Measurements from ENCODE around the gene DOCK8.
"Not testable (repeated sequence)": the region's sequence is repeated elsewhere in the genome, so short reads cannot be mapped to it uniquely, and the experiment has no call there.

DOCK8 gene

GRCh38 chr9:223152-223551, 8.5 kb downstream of the DOCK8 start:
- TF ChIP-seq, protein P1, sequence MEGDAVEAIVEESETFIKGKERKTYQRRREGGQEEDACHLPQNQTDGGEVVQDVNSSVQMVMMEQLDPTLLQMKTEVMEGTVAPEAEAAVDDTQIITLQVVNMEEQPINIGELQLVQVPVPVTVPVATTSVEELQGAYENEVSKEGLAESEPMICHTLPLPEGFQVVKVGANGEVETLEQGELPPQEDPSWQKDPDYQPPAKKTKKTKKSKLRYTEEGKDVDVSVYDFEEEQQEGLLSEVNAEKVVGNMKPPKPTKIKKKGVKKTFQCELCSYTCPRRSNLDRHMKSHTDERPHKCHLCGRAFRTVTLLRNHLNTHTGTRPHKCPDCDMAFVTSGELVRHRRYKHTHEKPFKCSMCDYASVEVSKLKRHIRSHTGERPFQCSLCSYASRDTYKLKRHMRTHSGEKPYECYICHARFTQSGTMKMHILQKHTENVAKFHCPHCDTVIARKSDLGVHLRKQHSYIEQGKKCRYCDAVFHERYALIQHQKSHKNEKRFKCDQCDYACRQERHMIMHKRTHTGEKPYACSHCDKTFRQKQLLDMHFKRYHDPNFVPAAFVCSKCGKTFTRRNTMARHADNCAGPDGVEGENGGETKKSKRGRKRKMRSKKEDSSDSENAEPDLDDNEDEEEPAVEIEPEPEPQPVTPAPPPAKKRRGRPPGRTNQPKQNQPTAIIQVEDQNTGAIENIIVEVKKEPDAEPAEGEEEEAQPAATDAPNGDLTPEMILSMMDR (conservative IDR thresholded peaks at IDR 0.05) = no peak
- no peak for TF ChIP-seq ZFX (IDR thresholded peaks at IDR 0.05)
- no peak overlapping the region for H3K27ac ChIP-seq

- TF ChIP-seq ZFX (IDR thresholded peaks at IDR 0.05) = no peak
- TF ChIP-seq, protein P1 (conservative IDR thresholded peaks at IDR 0.05) = no peak
- H3K27ac ChIP-seq = no peak overlapping the region
Observed at GRCh38 chr9:224026-224425, 9.4 kb downstream of the DOCK8 start.

DNA sequence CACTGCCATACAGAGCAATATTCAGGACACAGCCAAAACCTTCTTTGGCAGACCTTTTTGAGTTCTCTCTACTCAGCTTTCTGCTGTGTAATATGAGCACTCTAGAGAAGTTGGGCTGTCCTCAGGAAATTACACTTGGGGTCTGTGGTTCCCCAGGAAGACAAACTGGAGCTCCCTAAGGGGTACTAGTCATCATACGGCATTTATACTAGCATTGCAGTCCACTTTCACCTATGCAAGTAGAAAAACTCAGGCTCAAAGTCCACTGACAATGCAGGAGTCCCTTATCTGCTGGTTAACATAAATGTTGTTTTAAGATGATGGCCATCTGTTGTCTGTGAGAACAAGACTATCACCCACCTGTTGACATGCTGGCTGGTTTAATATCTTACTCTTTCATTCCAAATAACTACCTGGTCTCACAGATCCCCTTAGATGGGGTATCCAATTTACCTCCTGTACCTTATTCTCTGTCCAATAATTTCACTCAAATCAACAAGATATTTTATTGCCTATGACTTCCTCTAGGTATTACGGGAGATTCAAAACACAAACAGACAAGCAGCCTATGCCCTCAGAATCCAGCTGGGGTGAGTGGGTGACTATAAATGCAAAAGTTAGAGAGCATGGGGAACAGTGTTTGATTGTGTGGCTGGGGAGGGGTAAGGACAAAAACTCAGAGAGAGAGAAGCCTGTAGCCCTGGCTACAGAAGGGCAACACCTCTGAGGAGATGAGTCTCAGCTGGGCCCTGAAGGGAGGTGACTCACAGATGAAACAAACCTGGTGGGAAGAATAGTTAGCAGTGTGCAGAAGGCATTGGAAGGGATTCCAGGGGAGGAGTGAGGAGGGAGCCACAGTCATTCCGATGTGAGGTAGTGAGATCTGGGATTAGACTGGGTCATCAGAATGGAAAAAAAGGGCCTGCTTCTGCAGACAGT, 10.2 kb downstream of the DOCK8 start:
- H3K27ac ChIP-seq = no peak overlapping the region

GRCh38 chr9:227860-228259, 13.2 kb downstream of the DOCK8 start:
- no peak overlapping the region for H3K27ac ChIP-seq
- TF ChIP-seq ZFX (IDR thresholded peaks at IDR 0.05) = no peak
- TF ChIP-seq, protein P1 (conservative IDR thresholded peaks at IDR 0.05) = no peak

More for the DNA sequence above, 10.2 kb downstream of the DOCK8 start:
- TF ChIP-seq, protein P1 (conservative IDR thresholded peaks at IDR 0.05) = no peak
- TF ChIP-seq ZFX (IDR thresholded peaks at IDR 0.05) = no peak

GRCh38 chr9:228929-229695, 14.4 kb downstream of the DOCK8 start:
- no peak for TF ChIP-seq ZFX (IDR thresholded peaks at IDR 0.05)
- TF ChIP-seq, protein P1 (conservative IDR thresholded peaks at IDR 0.05) = no peak
- no peak overlapping the region for H3K27ac ChIP-seq

DNA sequence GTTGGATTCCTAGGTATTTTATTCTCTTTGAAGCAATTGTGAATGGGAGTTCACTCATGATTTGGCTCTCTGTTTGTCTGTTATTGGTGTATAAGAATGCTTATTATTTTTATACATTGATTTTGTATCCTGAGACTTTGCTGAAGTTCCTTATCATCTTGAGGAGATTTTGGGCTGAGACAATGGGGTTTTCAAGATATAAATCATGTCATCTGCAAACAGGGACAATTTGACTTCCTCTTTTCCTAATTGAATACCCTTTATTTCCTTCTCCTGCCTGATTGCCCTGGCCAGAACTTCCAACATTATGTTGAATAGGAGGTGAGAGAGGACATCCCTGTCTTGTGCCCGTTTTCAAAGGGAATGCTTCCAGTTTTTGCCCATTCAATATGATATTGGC, 17.0 kb downstream of the DOCK8 start:
- not testable (repeated sequence) for H3K27ac ChIP-seq

DNA sequence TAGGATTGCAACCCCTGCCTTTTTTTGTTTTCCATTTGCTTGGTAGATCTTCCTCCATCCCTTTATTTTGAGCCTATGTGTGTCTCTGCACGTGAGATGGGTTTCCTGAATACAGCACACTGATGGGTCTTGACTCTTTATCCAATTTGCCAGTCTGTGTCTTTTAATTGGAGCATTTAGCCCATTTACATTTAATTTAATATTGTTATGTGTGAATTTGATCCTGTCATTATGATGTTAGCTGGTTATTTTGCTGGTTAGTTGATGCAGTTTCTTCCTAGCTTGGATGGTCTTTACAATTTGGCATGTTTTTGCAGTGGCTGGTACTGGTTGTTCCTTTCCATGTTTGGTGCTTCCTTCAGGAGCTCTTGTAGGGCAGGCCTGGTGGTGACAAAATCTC, 19.0 kb downstream of the DOCK8 start:
- not testable (repeated sequence) for H3K27ac ChIP-seq

DNA sequence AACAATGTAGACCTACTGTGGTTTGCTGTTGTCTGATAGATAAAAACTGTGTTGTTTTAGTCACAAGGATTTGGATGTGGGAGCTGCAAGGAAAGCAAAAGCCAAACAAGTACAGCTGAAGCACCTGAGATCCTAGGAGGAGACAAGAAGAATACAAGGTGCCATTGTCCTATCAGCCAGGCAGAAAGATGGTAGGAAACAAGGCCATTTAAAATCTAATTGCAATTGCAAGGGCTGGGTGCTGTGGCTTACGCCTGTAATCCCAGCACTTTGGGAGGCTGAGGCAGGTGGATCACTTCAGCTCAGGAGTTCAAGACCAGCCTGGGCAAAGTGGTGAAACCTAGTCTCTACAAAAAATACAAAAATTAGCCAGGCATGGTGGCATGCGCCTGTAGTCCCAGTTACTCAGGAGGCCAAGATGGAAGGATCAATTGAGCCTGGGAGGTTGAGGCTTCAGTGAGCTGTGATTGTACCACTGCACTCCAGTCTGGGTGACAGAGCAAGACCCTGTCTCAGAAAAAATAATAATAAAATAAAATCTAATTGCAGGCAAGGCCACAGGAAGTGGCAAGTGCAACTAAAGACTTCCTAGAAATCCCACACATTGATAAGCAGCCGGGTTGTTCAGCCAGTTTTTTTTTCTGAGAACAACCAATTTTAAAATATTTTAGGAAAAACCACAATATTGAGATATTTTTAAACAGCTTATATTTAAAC, 22.6 kb downstream of the DOCK8 start:
- TF ChIP-seq, protein P1 (conservative IDR thresholded peaks at IDR 0.05) = no peak
- TF ChIP-seq ZFX (IDR thresholded peaks at IDR 0.05) = no peak
- no peak overlapping the region for H3K27ac ChIP-seq

Data from C4-2B (cell line).